ENCODE results near the gene SSTR3. TPM values are rescaled to one million over a fixed set of nuclear protein-coding genes. Genes with fewer than 3 reads are reported as not detected.

Gene SSTR3
- total RNA-seq, 2 experiments from 2014 or later = 0.25 to 0.30 TPM

GRCh38 chr22:37256075-37256726, 43.9 kb upstream of the SSTR3 start:
- Histone ChIP-seq H3K4me3 (ENCODE audit: low read depth, low read length, poor library complexity, severe bottlenecking) (no peak overlapping the region), H3K27ac (ENCODE audit: low read depth, low read length, poor library complexity, severe bottlenecking) (no peak overlapping the region), H2AFZ (ENCODE audit: low read length) (no peak overlapping the region), H3K9me2 (ENCODE audit: insufficient read depth, low read length) (no peaks in the 10 kb centered on the region), H3K9me3 (ENCODE audit: low read length) (no peaks in the 10 kb centered on the region), H3K4me1 (ENCODE audit: insufficient read depth, low read length, poor library complexity, severe bottlenecking) (peaks cover 37% of the 10 kb centered on the region), H3K79me2 (ENCODE audit: insufficient read depth, low read depth, low read length) (no peaks in the 10 kb centered on the region), H3K4me2 (ENCODE audit: low read length) (no peak overlapping the region), H3K36me3 (ENCODE audit: insufficient read depth, low read length) (no peaks in the 10 kb centered on the region), H4K20me1 (ENCODE audit: insufficient read depth, low read length) (no peaks in the 10 kb centered on the region)
- intact Hi-C loops (cut with micrococcal nuclease; ENCODE audit: unreplicated experiment) = no loop called here
- BruUV-seq (replicated peaks) = no TSS peak
- TF ChIP-seq CTCF (conservative IDR thresholded peaks at IDR 0.05; ENCODE audit: low read length) (no peak), EZH2phosphoT487 (IDR thresholded peaks at IDR 0.05; ENCODE audit: borderline replicate concordance, low read depth, low read length) (no peak)
- ChIA-PET POLR2A (interaction anchor here (1.4 kb wide), 1 partner anchor 13 kb away, joined by 3 read pairs; no protein-coding TSS in a partner anchor), CTCF (ENCODE audit: unreplicated experiment) (no interaction called here)
- no peak for DNase-seq (ENCODE audit: low spot score)

- no peak overlapping the region for H3K4me2 ChIP-seq (ENCODE audit: low read length)
- no peak for TF ChIP-seq CTCF (conservative IDR thresholded peaks at IDR 0.05; ENCODE audit: low read length)
- TF ChIP-seq EZH2phosphoT487 (IDR thresholded peaks at IDR 0.05; ENCODE audit: borderline replicate concordance, low read depth, low read length) = no peak
- intact Hi-C loops (cut with micrococcal nuclease; ENCODE audit: unreplicated experiment) = no loop called here
- no peak overlapping the region for H3K27ac ChIP-seq (ENCODE audit: low read depth, low read length, poor library complexity, severe bottlenecking)
- no peaks in the 10 kb centered on the region for H3K79me2 ChIP-seq (ENCODE audit: insufficient read depth, low read depth, low read length)
- POLR2A ChIA-PET = interaction anchor here (1.4 kb wide), 1 partner anchor 12 kb away, joined by 3 read pairs; no protein-coding TSS in a partner anchor
- BruUV-seq (replicated peaks) = no TSS peak
- no peak overlapping the region for H2AFZ ChIP-seq (ENCODE audit: low read length)
- H3K9me3 ChIP-seq (ENCODE audit: low read length) = no peaks in the 10 kb centered on the region
- DNase-seq (ENCODE audit: low spot score) = no peak
- H3K36me3 ChIP-seq (ENCODE audit: insufficient read depth, low read length) = no peaks in the 10 kb centered on the region
- H3K9me2 ChIP-seq (ENCODE audit: insufficient read depth, low read length) = no peaks in the 10 kb centered on the region
- CTCF ChIA-PET (ENCODE audit: unreplicated experiment) = no interaction called here
- peaks cover 35% of the 10 kb centered on the region for H3K4me1 ChIP-seq (ENCODE audit: insufficient read depth, low read length, poor library complexity, severe bottlenecking)
- no peaks in the 10 kb centered on the region for H4K20me1 ChIP-seq (ENCODE audit: insufficient read depth, low read length)
- no peak overlapping the region for H3K4me3 ChIP-seq (ENCODE audit: low read depth, low read length, poor library complexity, severe bottlenecking)
Measured at GRCh38 chr22:37255558-37256006, 43.3 kb upstream of the SSTR3 start.

GRCh38 chr22:37254867-37255233, 42.6 kb upstream of the SSTR3 start:
- no peak overlapping the region for H3K27ac ChIP-seq (ENCODE audit: low read depth, low read length, poor library complexity, severe bottlenecking)
- no peaks in the 10 kb centered on the region for H3K36me3 ChIP-seq (ENCODE audit: insufficient read depth, low read length)
- ChIA-PET CTCF (ENCODE audit: unreplicated experiment) (no interaction called here), POLR2A (interaction anchor here (0.6 kb wide), 1 partner anchor 187 kb away, joined by 3 read pairs; no protein-coding TSS in a partner anchor)
- no peaks in the 10 kb centered on the region for H4K20me1 ChIP-seq (ENCODE audit: insufficient read depth, low read length)
- H3K4me2 ChIP-seq (ENCODE audit: low read length) = no peak overlapping the region
- peaks cover 36% of the 10 kb centered on the region for H3K4me1 ChIP-seq (ENCODE audit: insufficient read depth, low read length, poor library complexity, severe bottlenecking)
- H3K4me3 ChIP-seq (ENCODE audit: low read depth, low read length, poor library complexity, severe bottlenecking) = no peak overlapping the region
- no peak for TF ChIP-seq CTCF (conservative IDR thresholded peaks at IDR 0.05; ENCODE audit: low read length)
- TF ChIP-seq EZH2phosphoT487 (IDR thresholded peaks at IDR 0.05; ENCODE audit: borderline replicate concordance, low read depth, low read length) = no peak
- no peak for DNase-seq (ENCODE audit: low spot score)
- no TSS peak for BruUV-seq (replicated peaks)
- intact Hi-C loops (cut with micrococcal nuclease; ENCODE audit: unreplicated experiment) = no loop called here
- H3K79me2 ChIP-seq (ENCODE audit: insufficient read depth, low read depth, low read length) = no peaks in the 10 kb centered on the region
- no peak overlapping the region for H2AFZ ChIP-seq (ENCODE audit: low read length)
- no peaks in the 10 kb centered on the region for H3K9me2 ChIP-seq (ENCODE audit: insufficient read depth, low read length)
- no peaks in the 10 kb centered on the region for H3K9me3 ChIP-seq (ENCODE audit: low read length)

Measured in OCI-LY7 (cell line).